ENCODE results near the gene VPS18.

DNA sequence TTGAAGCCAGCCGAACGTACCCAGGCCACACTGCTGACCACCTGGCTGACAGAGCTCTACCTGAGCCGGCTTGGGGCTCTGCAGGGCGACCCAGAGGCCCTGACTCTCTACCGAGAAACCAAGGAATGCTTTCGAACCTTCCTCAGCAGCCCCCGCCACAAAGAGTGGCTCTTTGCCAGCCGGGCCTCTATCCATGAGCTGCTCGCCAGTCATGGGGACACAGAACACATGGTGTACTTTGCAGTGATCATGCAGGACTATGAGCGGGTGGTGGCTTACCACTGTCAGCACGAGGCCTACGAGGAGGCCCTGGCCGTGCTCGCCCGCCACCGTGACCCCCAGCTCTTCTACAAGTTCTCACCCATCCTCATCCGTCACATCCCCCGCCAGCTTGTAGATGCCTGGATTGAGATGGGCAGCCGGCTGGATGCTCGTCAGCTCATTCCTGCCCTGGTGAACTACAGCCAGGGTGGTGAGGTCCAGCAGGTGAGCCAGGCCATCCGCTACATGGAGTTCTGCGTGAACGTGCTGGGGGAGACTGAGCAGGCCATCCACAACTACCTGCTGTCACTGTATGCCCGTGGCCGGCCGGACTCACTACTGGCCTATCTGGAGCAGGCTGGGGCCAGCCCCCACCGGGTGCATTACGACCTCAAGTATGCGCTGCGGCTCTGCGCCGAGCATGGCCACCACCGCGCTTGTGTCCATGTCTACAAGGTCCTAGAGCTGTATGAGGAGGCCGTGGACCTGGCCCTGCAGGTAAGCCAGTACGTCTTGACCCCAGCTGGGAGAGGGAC lies 6.2 kb downstream of the VPS18 start:
- TF ChIP-seq GATA2 (IDR thresholded peaks at IDR 0.05; ENCODE audit: low read depth, low read length) (no peak), GATA3 (IDR thresholded peaks at IDR 0.05; ENCODE audit: low read depth, low read length) (no peak)

Measured in SH-SY5Y (cell line).